ENCODE results near the gene INKA2. TPM values are rescaled to one million over a fixed set of nuclear protein-coding genes. Genes with fewer than 3 reads are reported as not detected.

The INKA2 gene
- 17.9 TPM for total RNA-seq

DNA sequence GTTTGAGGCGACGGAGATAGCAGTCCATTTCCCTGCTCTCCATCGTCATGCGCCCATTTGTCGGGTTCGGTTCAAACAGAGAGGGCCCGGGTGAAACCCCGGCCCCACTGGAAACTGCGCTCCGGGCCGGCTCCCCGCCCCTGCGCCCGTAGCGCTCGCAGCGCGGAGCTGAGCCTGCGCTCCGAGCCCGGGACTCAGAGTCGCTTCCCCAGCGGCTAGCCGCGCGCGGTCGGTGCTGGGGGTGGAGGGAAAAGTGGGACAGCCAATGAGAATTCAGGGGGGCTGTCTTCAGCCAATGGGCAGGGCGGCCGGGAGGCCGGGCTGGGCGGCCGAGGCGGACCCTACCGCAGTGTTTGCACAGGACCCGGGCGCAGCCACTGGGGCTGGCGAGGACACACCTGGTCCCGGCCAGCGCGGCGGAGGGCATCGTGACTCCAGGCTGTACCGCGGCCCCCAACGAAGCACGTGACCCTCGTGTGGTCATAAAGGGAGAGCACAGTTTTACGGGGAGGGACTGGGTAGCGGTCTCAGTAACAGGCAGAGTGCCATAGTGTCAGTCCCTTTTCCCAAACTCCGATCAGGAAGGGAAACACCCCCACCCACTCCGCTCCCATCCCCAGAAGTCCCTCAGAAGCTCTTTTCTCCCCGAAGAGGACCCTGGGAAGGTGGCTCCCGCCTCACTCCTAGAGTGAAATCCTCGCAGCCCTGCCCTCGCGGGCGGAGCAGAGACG, at the start of gene INKA2:
Gene INKA2 (minus strand): TSS at position 202 of the 731 bp plus-strand sequence. CDS start 153 bp downstream, at position 49.
- peak; percentile 93 for ATAC-seq

DNA sequence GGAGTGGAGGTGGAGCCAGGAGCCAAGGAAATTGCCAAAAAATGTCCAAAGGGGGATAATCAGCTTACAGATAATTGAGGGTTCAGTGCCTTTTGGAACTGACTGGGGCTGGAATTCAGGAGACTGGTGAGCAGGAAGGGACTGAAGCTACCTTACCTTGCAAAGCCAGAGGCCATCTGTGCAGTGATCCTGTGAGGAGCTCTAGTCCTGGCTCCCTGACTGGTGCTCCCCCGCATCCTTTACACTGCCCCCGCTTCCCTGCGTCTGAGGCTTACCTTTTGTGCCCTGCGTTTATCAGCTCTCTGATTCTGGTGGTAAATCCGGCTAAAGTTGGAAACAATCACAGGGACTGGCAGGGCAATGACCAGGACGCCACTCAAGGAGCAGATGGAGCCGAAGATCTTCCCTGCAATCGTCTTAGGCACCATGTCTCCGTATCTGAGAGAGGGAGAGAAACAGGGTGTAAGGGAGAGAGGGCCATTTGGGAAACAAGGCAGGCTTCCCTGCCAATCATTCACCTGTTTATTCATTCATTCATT, 47.5 kb upstream of the INKA2 start:
- DNase-seq (ENCODE audit: low spot score) (no peak), ATAC-seq (no peak)
- intact Hi-C loops (cut with DNase I), result no loop called here

More for the DNA sequence above, at the start of gene INKA2:
- peak; percentile 92 for DNase-seq (ENCODE audit: low spot score)
- intact Hi-C loops (cut with DNase I), result no loop called here

DNA sequence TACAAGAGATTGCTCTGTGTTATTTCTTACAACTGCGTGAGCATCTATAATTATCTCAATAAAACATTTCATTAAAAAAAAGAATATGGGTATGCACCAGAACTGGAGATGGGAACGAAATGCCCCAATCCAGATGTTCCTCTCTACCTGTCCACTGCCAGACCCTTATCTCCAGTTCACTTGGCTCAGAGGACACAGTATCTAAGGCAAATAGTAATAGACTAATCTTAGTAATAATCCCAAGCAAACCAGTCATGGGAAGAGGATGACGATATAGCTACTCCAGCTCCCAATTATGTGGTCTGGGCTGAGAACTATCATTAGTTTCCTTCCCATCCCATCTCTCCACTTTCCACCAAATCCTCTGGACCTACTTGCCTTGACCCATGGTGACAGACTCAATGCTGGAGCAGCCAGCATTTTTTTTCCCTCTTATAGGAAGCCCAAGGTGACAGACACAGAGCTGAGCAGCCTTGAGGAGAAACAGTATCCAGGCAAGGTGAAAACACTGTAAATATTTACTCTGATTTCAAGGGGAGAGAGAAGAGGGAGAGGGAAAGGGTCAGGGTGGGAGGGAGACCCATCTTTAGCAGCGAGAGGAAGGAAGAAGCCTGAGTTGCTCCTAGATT, 45.2 kb upstream of the INKA2 start:
- DNase-seq (ENCODE audit: low spot score) (no peak), ATAC-seq (no peak)
- intact Hi-C loops (cut with DNase I), result no loop called here

DNA sequence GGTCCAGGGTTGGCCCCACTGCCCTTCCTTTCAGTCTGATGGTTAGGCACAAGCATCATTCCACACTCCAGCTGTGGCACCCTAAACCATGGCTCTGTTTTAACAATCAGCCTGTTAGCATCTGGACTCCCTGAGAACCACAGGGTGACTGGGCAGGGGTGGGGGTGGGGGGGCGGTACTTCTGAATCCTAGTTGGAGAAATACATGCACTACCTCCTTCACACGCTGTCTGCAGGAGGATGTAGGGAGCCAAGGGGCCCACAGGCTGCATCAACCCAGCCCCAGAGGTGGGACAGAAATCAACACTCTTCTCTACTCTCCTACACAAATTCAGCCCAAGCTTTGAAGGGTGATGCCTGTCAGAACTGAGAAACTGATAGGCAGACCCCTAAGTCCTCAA, 40.4 kb upstream of the INKA2 start:
- no peak for ATAC-seq
- intact Hi-C loops (cut with DNase I), result no loop called here
- DNase-seq (ENCODE audit: low spot score), result no peak

DNA sequence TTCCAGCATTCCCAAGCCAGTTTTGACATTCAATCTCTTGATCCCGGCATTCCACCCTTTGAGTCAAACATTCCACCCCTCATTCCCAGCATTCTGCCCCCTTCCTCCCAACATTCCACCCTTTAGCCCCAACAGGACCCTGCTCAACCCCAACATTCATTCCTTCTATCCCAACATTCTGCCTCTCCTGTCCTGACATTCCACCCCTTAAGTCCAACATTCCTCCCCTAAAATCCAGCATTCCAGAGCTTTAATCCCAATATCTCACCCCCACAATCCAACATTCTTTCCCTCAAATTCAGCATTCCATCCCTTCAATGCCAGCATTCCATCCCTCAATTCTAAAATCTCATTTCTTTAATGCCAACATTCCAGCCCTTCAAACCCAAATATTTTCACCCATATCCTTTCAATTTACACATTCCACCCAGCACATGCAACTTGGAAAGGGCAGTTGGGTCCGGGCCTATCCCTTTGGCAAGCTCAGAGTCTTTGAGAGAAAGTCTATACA, 39.4 kb upstream of the INKA2 start:
- DNase-seq (ENCODE audit: low spot score), result no peak
- intact Hi-C loops (cut with DNase I), result no loop called here
- ATAC-seq, result no peak

DNA sequence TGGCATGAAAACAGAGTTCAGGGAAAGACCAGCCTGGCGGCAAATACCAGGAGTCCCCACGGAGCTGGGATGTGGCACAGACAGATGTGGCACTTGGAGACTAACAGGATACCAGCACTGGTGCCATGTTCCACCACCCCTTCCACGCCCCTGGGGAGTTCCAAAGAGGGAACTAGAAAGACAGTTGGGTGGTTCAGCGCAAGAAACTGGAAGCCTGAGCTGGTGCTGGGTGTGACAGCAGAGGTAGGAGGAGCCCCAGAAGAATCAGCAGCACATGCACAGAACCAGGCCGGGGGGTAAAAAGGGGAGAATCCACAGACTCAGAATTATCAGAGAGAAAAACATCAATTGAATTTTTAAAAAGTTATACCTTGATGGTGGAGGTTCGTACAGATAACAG, 38.9 kb upstream of the INKA2 start:
- DNase-seq (ENCODE audit: low spot score), result no peak

DNA sequence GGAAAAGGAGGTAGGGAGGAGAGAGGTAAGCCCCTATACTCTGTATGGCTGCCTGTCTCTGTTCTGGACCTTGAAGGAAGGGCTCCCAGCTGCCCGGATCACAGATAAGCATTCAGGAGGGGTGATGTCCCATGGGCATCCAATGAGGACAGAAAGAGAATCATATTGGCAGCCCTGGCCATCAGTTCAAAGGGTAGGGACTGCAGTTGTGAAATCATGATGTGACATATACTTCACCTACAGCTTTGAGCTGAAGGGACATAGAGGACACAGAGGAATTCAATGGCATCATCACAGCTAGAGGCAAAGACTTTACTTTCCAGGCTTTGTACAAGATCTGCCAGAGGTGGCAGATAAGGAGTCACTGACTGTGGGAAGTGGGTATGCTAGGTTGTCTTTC, 38.1 kb upstream of the INKA2 start:
- DNase-seq (ENCODE audit: low spot score) (no peak), ATAC-seq (no peak)
- intact Hi-C loops (cut with DNase I), result no loop called here

More for the DNA sequence above, 38.9 kb upstream of the INKA2 start:
- ATAC-seq, result no peak
- intact Hi-C loops (cut with DNase I), result no loop called here

DNA sequence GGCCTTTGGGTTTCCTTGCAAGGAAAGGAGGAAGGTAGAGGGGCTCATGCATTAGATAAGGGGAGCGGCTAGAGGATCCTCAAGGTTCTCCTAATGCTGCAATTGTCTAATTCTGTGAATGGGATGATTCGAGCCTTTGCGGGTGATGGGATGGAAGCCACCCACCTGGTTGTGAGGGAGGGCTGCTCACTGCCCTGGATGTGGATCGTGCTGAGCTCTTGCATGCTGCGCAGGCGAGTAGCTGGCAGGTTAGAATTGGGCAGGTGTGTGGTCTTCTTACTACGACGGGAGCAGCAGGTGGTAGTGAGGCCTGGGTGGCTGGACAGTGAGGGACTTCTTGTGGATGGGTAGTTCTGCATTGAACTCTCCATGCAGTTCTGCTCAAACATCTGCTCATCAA, 37.7 kb upstream of the INKA2 start:
- DNase-seq (ENCODE audit: low spot score), result no peak
- no peak for ATAC-seq
- intact Hi-C loops (cut with DNase I), result no loop called here

DNA sequence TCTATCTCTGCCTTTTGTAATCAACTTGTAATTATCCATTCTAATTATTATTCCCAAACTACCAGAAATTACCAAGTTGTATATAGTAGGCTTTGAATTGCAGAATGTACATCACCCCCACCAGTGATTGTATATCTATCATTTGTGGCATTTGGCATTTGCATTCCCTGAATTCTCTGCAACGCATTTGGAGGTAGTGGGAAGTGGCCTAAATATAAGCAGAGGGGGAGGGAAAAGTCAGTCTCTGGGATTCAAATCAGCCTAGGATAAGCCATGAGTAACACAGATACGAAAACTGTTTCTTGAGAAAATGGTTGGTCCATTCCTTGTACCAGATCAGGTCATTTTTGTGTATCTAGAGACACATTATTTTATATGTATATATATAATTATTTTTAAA, 37.2 kb upstream of the INKA2 start:
- intact Hi-C loops (cut with DNase I), result no loop called here
- DNase-seq (ENCODE audit: low spot score) (no peak), ATAC-seq (no peak)

DNA sequence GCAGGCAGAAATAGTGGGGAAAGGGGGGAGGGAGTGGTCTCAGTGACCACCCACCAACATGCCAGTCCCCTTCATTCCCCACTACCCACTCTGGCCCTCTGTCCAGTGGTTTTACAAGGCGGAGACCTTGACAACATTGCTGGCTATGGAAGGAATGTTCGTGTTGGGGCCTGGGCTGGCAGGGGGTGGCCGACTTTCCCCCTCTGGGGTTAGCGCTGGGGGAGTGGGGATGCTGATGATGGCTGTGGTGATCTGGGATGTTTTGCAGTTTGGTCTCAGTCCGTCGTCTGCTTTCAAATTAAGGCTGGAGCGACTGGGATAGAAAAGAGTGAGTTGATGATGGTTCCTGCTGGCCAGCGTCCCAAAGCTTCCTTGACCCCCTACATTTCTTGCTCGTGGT, 36.8 kb upstream of the INKA2 start:
- DNase-seq (ENCODE audit: low spot score) (no peak), ATAC-seq (no peak)
- intact Hi-C loops (cut with DNase I), result no loop called here

DNA sequence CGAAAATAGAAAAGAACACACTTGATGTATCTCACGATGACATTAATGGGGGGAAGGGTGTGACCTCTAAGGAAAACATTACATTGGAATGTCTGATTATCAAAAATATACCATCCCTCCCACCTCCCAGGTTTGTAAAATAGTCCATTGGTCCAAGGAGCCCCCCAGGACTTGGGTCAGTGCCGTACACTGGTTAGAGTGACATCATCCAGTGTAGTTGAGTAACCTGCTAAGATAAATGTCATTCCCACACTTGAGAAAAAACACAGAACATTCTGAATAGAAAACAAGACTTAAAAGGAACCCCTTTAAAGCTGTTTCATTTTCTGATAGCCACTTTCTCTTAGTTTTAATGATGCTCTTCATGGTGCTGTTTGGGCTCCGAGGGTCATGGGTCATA, 31.7 kb upstream of the INKA2 start:
- no peak for ATAC-seq
- intact Hi-C loops (cut with DNase I), result no loop called here
- DNase-seq (ENCODE audit: low spot score), result no peak

DNA sequence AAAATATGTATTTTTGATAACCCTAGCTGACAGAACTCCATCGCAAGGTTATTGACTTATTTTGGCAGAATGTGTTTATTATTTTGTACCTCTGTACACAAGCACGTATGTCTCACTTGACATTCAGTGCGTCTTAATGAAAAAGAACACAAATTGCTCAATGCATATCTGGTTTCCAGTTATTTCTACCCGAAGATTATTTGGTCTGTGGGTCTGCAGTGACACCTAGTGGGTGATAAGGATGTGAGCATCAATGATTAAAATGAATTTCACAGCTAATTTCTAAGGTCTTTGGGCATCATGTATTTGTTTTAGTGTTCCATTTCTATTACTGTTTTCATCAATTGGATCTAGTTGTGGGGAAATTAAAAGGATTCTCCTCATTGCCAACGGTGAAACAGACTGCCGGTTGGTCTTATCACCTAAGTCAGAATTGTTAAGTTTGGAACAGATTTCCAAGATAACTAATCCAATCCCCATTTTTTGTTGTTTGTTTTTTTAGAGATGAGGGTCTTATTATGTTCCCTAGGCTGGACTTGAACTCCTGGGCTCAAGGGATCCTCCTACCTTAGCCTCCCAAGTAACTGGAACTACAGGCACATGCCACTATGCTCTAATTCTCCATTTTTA, 30.4 kb upstream of the INKA2 start:
- DNase-seq (ENCODE audit: low spot score), result no peak
- intact Hi-C loops (cut with DNase I), result loop anchor here (10.0 kb wide), 1 partner anchor 285 kb away; no protein-coding TSS in a partner anchor
- peak; percentile 78 for ATAC-seq

DNA sequence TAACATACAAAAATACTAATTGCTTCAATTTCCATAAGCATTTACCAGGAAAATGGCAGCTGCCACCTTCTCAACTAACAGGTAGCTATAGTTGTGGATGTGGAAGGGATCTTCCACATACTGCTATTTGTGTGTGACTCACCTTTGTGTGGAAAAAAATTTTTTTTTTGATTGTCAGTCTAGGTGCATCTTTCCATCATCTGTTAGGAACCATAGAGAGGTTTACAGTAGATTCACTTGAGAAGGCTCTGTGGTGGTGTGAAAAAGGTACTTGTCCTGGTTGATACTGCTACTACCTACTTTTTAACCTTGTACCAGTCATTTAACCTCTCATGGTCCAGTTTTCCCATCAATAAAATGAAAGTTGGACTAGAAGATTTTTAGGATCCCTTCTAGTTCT, 29.4 kb upstream of the INKA2 start:
- intact Hi-C loops (cut with DNase I), result loop anchor here (10.0 kb wide), 1 partner anchor 284 kb away; no protein-coding TSS in a partner anchor
- DNase-seq (ENCODE audit: low spot score) (no peak), ATAC-seq (no peak)

DNA sequence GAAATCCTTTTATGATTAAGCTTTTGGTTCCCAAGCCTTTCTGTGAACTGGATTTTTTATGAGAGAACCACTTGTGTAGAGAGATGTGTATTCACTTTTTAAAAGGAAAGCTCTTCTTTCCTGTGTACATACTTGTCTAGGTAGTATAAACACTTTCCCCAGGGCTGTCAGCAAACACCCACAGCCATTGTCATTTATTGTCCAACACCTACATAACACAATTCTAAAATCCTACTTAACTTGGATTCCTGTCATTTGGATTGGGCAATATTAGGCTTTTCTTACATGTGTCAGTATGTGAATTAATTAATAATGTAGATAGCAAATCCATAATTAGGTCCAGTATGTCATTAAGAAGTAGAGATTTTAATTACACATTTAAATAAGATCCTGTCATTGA, 28.8 kb upstream of the INKA2 start:
- ATAC-seq (no peak), DNase-seq (ENCODE audit: low spot score) (no peak)
- intact Hi-C loops (cut with DNase I), result loop anchor here (10.0 kb wide), 1 partner anchor 283 kb away; no protein-coding TSS in a partner anchor

DNA sequence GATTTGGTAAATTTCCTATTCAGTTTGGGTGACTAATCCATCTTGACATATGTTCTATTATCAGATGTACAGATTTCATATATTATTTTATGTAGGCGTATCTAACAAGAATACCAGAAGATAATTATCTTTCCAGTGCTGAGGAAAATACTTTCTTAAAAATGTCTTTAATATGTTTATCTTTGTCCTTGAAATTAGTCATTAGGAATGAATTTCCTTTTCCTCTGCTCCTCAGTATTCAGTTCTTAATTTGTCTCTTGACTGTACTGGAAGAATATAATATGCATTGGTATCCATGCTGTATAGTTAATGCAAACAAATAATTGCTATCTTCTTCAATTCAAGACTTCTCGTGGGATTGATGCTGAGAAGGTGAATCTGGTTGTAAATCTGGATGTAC, 23.1 kb upstream of the INKA2 start:
- intact Hi-C loops (cut with DNase I), result loop anchor here (10.0 kb wide), 1 partner anchor 278 kb away; no protein-coding TSS in a partner anchor
- DNase-seq (ENCODE audit: low spot score), result no peak
- ATAC-seq, result no peak

DNA sequence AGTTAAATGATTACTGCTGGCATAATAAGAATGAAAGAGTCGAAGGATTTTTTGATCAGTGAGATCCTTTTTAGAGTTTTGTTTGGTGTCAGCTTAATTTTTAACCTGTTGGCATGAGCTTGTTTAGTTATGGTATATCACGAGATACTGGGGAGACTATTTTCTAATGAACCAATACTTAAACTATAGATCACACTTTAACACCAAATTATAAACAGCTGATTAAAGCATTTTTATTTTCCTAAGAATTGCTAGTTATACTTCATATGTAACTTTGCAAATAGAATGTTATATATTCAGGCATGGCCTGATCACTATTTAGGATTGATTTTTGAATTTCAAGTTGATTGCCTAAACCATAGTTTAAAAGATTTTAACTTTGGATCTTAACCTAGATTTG, 22.5 kb upstream of the INKA2 start:
- DNase-seq (ENCODE audit: low spot score) (no peak), ATAC-seq (no peak)
- intact Hi-C loops (cut with DNase I), result loop anchor here (10.0 kb wide), 1 partner anchor 277 kb away; no protein-coding TSS in a partner anchor

DNA sequence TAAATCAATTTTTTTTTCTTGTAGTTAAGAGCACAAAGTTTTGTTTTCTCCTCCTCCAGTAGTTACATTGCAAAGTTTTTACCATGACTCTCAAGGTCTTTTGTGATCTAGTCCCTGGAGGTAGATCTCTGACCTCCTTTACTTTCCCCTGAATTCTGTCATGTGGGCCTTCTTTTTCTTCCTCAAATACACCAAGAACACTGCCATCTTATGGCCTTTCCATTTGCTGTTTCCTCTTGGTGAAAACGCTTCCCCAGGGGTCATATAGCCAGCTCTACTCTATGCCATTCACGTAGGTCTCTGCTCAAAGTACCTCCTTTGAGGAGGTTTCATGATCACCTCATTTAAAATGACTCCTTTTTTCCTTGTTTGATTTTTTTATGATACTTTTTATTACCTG, 19.2 kb upstream of the INKA2 start:
- no peak for ATAC-seq
- DNase-seq (ENCODE audit: low spot score), result no peak
- intact Hi-C loops (cut with DNase I), result loop anchor here (5.0 kb wide), 1 partner anchor 41 kb away; no protein-coding TSS in a partner anchor

DNA sequence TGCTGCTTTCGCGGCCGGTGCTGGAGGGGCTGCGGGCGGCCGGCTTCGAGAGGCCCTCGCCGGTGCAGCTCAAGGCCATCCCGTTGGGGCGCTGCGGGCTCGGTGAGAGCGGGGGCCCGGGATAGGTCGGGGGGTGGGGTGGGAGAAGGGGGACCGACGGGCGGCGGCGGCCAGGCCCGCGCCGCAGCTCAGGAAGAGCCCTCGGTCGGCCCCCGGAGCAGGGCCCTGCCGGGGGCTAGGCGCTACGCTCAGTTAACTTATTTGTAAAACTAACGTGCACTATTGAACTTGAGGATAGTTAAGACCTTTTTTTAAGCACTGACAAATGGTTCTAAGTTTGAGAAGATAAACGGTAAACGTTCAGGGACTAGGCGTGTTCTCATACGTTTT, 16.9 kb upstream of the INKA2 start:
- intact Hi-C loops (cut with DNase I), result loop anchor here (5.0 kb wide), 1 partner anchor 39 kb away; no protein-coding TSS in a partner anchor
- no peak for ATAC-seq
- DNase-seq (ENCODE audit: low spot score), result no peak

DNA sequence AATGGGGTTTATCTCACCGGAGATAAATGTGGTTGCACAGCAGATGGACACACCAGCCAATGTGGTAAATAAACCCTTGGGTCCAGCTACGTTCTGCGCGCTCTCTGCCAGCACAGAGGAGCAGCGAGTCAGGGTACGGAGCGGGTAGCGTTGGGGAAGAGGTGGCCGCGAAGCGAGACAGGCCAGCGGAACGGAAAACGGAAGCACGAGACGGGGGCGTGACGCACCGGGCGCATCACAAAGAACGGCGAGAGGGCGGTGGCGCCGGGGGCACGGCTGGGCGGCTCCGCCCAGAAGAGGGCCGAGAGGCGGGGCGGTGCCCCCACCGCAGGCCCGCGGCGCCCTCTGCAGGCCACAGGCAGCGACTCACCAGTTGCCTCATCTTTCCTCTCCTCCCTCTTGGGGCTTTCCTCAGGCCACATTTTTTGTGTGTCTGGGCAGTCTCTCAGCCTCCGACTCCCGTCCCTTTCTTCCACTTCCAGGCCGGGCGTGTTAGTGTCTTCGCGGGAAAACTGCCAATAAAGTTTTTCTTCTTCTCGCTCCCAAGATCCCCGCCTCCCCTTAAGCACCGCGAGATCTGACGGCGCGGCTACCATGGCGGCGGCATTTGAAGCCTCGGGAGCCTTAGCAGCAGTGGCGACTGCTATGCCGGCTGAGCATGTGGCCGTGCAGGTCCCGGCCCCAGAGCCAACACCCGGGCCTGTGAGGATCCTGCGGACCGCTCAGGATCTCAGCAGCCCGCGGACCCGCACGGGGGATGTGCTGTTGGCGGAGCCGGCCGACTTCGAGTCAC, 16.3 kb upstream of the INKA2 start, which contains the start of gene DDX20:
Gene DDX20 (plus strand): TSS at position 571 of the 793 bp plus-strand sequence. CDS start 24 bp downstream, at position 595.
- intact Hi-C loops (cut with DNase I), result loop anchor here (5.0 kb wide), 1 partner anchor 38 kb away; no protein-coding TSS in a partner anchor
- peak; percentile 99 for ATAC-seq

More for the DNA sequence above, 16.3 kb upstream of the INKA2 start, which contains the start of gene DDX20:
- DNase-seq (ENCODE audit: low spot score), result peak; percentile 96
